NCI-H460 (cell line): Measurements from ENCODE around the gene PRR18. TPM values are rescaled to one million over a fixed set of nuclear protein-coding genes. Genes with fewer than 3 reads are reported as not detected.
"Not testable (repeated sequence)": the region's sequence is repeated elsewhere in the genome, so short reads cannot be mapped to it uniquely, and the experiment has no call there.

ENCODE experiments used
- DNase-seq: peaks from one replicate; pipeline ENCODE4 v3.0.0-alpha.2; 2016; ENCODE audit warnings: low read depth; ENCODE audit errors: extremely low read depth
- polyA plus RNA-seq: library from polyadenylated mRNA; depleted of rRNA; stranded (reverse); fragments of >200 nt; gene quantifications from 2 replicates; pipeline ENCODE4 v1.2.3, GENCODE V29; 2014; cell fraction: nucleus; rRNA removed
- total RNA-seq: library from RNA; depleted of rRNA; stranded (reverse); fragments of >200 nt; shearing (Covaris generic); gene quantifications from 2 replicates; pipeline ENCODE4 v1.2.3, GENCODE V29; 2014; rRNA removed

PRR18 gene
- 0.20 and 0.35 TPM in 2 replicates for total RNA-seq
- not detected in 2 replicates for polyA plus RNA-seq

- no peak for DNase-seq
Observed at GRCh38 chr6:166308033-166308768, at the start of gene PRR18. TSS of gene PRR18 (minus strand) at chr6:166308392. CDS start at chr6:166308142, 250 bp downstream.

GRCh38 chr6:166355552-166355951 is 47.4 kb upstream of the PRR18 start:
- DNase-seq, result no peak

GRCh38 chr6:166354965-166355364 is 46.8 kb upstream of the PRR18 start:
- DNase-seq, result no peak

- DNase-seq, result no peak
Observed at GRCh38 chr6:166354143-166354542, 46.0 kb upstream of the PRR18 start.

GRCh38 chr6:166353507-166353906 is 45.3 kb upstream of the PRR18 start:
- DNase-seq, result no peak

GRCh38 chr6:166352923-166353322 is 44.7 kb upstream of the PRR18 start:
- DNase-seq, result no peak

- DNase-seq, result no peak
Observed at GRCh38 chr6:166351715-166352285, 43.6 kb upstream of the PRR18 start.

GRCh38 chr6:166348305-166348949 is 40.2 kb upstream of the PRR18 start:
- no peak for DNase-seq

GRCh38 chr6:166346965-166347364 is 38.8 kb upstream of the PRR18 start:
- DNase-seq, result no peak

- DNase-seq, result no peak
Observed at GRCh38 chr6:166346449-166346848, 38.3 kb upstream of the PRR18 start.

- not testable (repeated sequence) for DNase-seq
Observed at GRCh38 chr6:166345672-166346071, 37.5 kb upstream of the PRR18 start.

GRCh38 chr6:166344921-166345320 is 36.7 kb upstream of the PRR18 start:
- DNase-seq, result not testable (repeated sequence)

GRCh38 chr6:166344240-166344639 is 36.0 kb upstream of the PRR18 start:
- no peak for DNase-seq

GRCh38 chr6:166343150-166343487 is 34.9 kb upstream of the PRR18 start:
- no peak for DNase-seq

GRCh38 chr6:166342349-166343149 is 34.4 kb upstream of the PRR18 start, which contains the start of gene SFT2D1:
TSS of gene SFT2D1 (minus strand) at chr6:166342545. CDS start at chr6:166342481, 64 bp downstream.
- peak; percentile 58 for DNase-seq

GRCh38 chr6:166341977-166342348 is 33.8 kb upstream of the PRR18 start:
- DNase-seq, result no peak

- DNase-seq, result no peak
Observed at GRCh38 chr6:166341464-166341863, 33.3 kb upstream of the PRR18 start.

GRCh38 chr6:166338854-166339253 is 30.7 kb upstream of the PRR18 start:
- DNase-seq, result no peak

GRCh38 chr6:166336847-166337246 is 28.7 kb upstream of the PRR18 start:
- no peak for DNase-seq

GRCh38 chr6:166335378-166336302 is 27.4 kb upstream of the PRR18 start:
- no peak for DNase-seq
